DOHH2 (cell line): ENCODE measurements around the gene TCEA2.

Experiments used
- H3F3A ChIP-seq: fragments of 200-600 bp; sonication (generic), shearing (Covaris generic); 2 replicates; pipeline ENCODE4 v1.6.0; 2016; ENCODE audit warnings: antibody characterized with exemption, mild to moderate bottlenecking; ENCODE audit not compliant: control insufficient read depth, insufficient read depth
- H3K27ac ChIP-seq: fragments of 200-600 bp; sonication (generic); 2 replicates; pipeline ENCODE4 v1.5.1; 2014; ENCODE audit warnings: low read depth, mild to moderate bottlenecking, low read length, moderate library complexity
- H3K27me3 ChIP-seq: fragments of 200-600 bp; sonication (generic); 2 replicates; pipeline ENCODE4 v1.6.1; 2014; ENCODE audit warnings: mild to moderate bottlenecking, low read length, mixed read lengths; ENCODE audit not compliant: control insufficient read depth
- H3K36me3 ChIP-seq: fragments of 200-600 bp; sonication (generic); 2 replicates; pipeline ENCODE4 v1.6.1; 2014; ENCODE audit warnings: mild to moderate bottlenecking, low read length, moderate library complexity, mixed read lengths; ENCODE audit not compliant: control insufficient read depth
- H3K4me1 ChIP-seq: fragments of 200-600 bp; sonication (generic); 2 replicates; pipeline ENCODE4 v1.6.1; 2014; ENCODE audit warnings: mild to moderate bottlenecking, low read length, mixed read lengths; ENCODE audit not compliant: control insufficient read depth
- H3K4me2 ChIP-seq: fragments of 200-600 bp; sonication (generic); 2 replicates; pipeline ENCODE4 v1.6.0; 2014; ENCODE audit warnings: mild to moderate bottlenecking, low read length, moderate library complexity
- H3K4me3 ChIP-seq: fragments of 200-600 bp; sonication (generic); 2 replicates; pipeline ENCODE4 v1.5.1; 2014; ENCODE audit warnings: mild to moderate bottlenecking, low read length, mixed read lengths
- H3K79me2 ChIP-seq: fragments of 200-600 bp; sonication (generic); 2 replicates; pipeline ENCODE4 v1.6.1; 2014; ENCODE audit warnings: mild to moderate bottlenecking, low read length, mixed read lengths; ENCODE audit not compliant: control insufficient read depth
- H3K9me2 ChIP-seq: fragments of 200-600 bp; sonication (generic); replicated peaks from 2 replicates; pipeline ENCODE4 v1.6.1; 2014; ENCODE audit warnings: mild to moderate bottlenecking, low read length, mixed read lengths; ENCODE audit not compliant: control insufficient read depth
- H3K9me3 ChIP-seq: fragments of 200-600 bp; sonication (generic); 2 replicates; pipeline ENCODE4 v1.6.1; 2014; ENCODE audit warnings: antibody characterized with exemption, low read length, mixed read lengths; ENCODE audit not compliant: control insufficient read depth, insufficient read depth
- H4K20me1 ChIP-seq: fragments of 200-600 bp; sonication (generic); 2 replicates; pipeline ENCODE4 v1.6.0; 2014; ENCODE audit warnings: low read depth, mild to moderate bottlenecking, antibody characterized with exemption, low read length, moderate library complexity; ENCODE audit not compliant: control insufficient read depth, insufficient read depth
- CTCF ChIP-seq: fragments of 200-600 bp; sonication (generic); IDR thresholded peaks from one replicate; pipeline ENCODE4 v1.5.1; 2014; ENCODE audit warnings: antibody characterized with exemption, mild to moderate bottlenecking, low read depth, low read length; ENCODE audit not compliant: poor library complexity, severe bottlenecking
- EZH2phosphoT487 ChIP-seq: fragments of 200-600 bp; sonication (generic); IDR thresholded peaks from 2 replicates; pipeline ENCODE4 v1.6.1; 2017; ENCODE audit warnings: borderline replicate concordance, mild to moderate bottlenecking, antibody characterized with exemption, low read length, moderate library complexity, mixed read lengths

The TCEA2 gene

GRCh38 chr20:64119681-64120341 lies 56.8 kb downstream of the TCEA2 start:
- Histone ChIP-seq H3K4me2 (peak overlapping the region; percentile 54), H3K27ac (no peak overlapping the region), H3K79me2 (no peaks in the 10 kb centered on the region), H4K20me1 (no peaks in the 10 kb centered on the region), H3K9me2 (no peaks in the 10 kb centered on the region), H3K4me3 (peak overlapping the region; percentile 33), H3K27me3 (peaks cover 23% of the 10 kb centered on the region), H3F3A (no peaks in the 10 kb centered on the region), H3K36me3 (no peaks in the 10 kb centered on the region), H3K9me3 (no peaks in the 10 kb centered on the region), H3K4me1 (peaks cover 11% of the 10 kb centered on the region)
- TF ChIP-seq CTCF (no peak), EZH2phosphoT487 (no peak)

GRCh38 chr20:64121586-64121985 lies 58.6 kb downstream of the TCEA2 start:
- TF ChIP-seq CTCF: no peak
- TF ChIP-seq EZH2phosphoT487: no peak
- no peak overlapping the region for H3K4me2 ChIP-seq
- H3K4me1 ChIP-seq: peaks cover 11% of the 10 kb centered on the region
- H3F3A ChIP-seq: no peaks in the 10 kb centered on the region
- no peaks in the 10 kb centered on the region for H3K36me3 ChIP-seq
- H3K79me2 ChIP-seq: no peaks in the 10 kb centered on the region
- no peaks in the 10 kb centered on the region for H3K9me2 ChIP-seq
- no peak overlapping the region for H3K4me3 ChIP-seq
- H3K9me3 ChIP-seq: no peaks in the 10 kb centered on the region
- H3K27ac ChIP-seq: no peak overlapping the region
- H3K27me3 ChIP-seq: peaks cover 23% of the 10 kb centered on the region
- no peaks in the 10 kb centered on the region for H4K20me1 ChIP-seq
